Mononuclear cell (primary cell): ENCODE measurements around the gene ZNRF3. TPM values are rescaled to one million over a fixed set of nuclear protein-coding genes. Genes with fewer than 3 reads are reported as not detected.

ENCODE experiments used
- H3K27me3 ChIP-seq: 2 replicates; pipeline ENCODE4 v1.6.0; 2011; ENCODE audit warnings: low read length, control low read depth; ENCODE audit not compliant: insufficient read depth
- H3K4me1 ChIP-seq: 2 replicates; pipeline ENCODE4 v1.5.1; 2011; ENCODE audit warnings: mild to moderate bottlenecking, low read length, control low read depth; ENCODE audit not compliant: insufficient read depth
- H3K4me3 ChIP-seq: 2 replicates; pipeline ENCODE4 v1.5.1; 2011; ENCODE audit warnings: mild to moderate bottlenecking, low read length, moderate library complexity
- H3K9me3 ChIP-seq: 2 replicates; pipeline ENCODE4 v1.5.1; 2011; ENCODE audit warnings: low read depth, mild to moderate bottlenecking, control low read depth, low read length
- total RNA-seq: library from RNA; depleted of rRNA; stranded (reverse); fragments of >200 nt; gene quantifications from one replicate; pipeline ENCODE4 v1.2.3, GENCODE V29; 2012

Gene ZNRF3
- total RNA-seq, 1 donor, result 0.52 TPM

GRCh38 chr22:28958611-28959010, 75.2 kb downstream of the ZNRF3 start:
- H3K4me1 ChIP-seq, result peaks cover 18% of the 10 kb centered on the region
- H3K27me3 ChIP-seq, result peaks cover 71% of the 10 kb centered on the region
- H3K4me3 ChIP-seq, result no peak overlapping the region
- no peaks in the 10 kb centered on the region for H3K9me3 ChIP-seq

GRCh38 chr22:28962042-28962554, 78.7 kb downstream of the ZNRF3 start:
- H3K4me3 ChIP-seq, result no peak overlapping the region
- H3K4me1 ChIP-seq, result no peaks in the 10 kb centered on the region
- H3K9me3 ChIP-seq, result no peaks in the 10 kb centered on the region
- H3K27me3 ChIP-seq, result peaks cover 57% of the 10 kb centered on the region

- Histone ChIP-seq H3K4me1 (no peaks in the 10 kb centered on the region), H3K4me3 (no peak overlapping the region), H3K27me3 (peaks cover 58% of the 10 kb centered on the region), H3K9me3 (no peaks in the 10 kb centered on the region)
Measured at GRCh38 chr22:28963362-28963761, 80.0 kb downstream of the ZNRF3 start.

DNA sequence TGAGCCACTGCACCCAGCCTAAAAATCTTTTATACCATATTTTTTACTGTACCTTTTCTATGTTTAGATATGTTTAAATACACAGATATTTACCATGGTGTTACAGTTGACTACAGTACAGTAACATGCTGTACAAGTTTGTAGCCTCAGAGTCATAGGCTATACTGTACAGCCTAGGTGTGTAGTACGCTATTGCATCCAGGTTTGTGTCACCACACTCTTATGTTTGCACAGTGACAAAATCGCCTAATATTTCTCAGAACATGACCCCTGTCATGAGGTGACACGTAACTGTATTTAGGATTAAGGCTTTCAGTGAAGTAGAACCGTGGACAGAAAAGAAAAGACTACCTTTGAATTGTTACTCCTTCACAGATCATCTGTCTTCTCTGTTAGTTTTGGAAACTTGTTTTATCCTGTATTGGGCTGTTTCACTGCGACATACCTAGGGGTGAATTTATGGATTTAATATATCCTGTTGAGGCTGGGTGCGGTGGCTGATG, 83.8 kb downstream of the ZNRF3 start:
- H3K4me3 ChIP-seq, result no peak overlapping the region
- no peaks in the 10 kb centered on the region for H3K9me3 ChIP-seq
- no peaks in the 10 kb centered on the region for H3K4me1 ChIP-seq
- H3K27me3 ChIP-seq, result peaks cover 22% of the 10 kb centered on the region

- no peaks in the 10 kb centered on the region for H3K9me3 ChIP-seq
- no peak overlapping the region for H3K4me3 ChIP-seq
- H3K4me1 ChIP-seq, result no peaks in the 10 kb centered on the region
- peaks cover 16% of the 10 kb centered on the region for H3K27me3 ChIP-seq
Measured at GRCh38 chr22:28967969-28968368, 84.6 kb downstream of the ZNRF3 start.

- Histone ChIP-seq H3K9me3 (no peaks in the 10 kb centered on the region), H3K4me1 (no peaks in the 10 kb centered on the region), H3K4me3 (no peak overlapping the region), H3K27me3 (peaks cover 9% of the 10 kb centered on the region)
Measured at GRCh38 chr22:28969401-28970168, 86.2 kb downstream of the ZNRF3 start.

DNA sequence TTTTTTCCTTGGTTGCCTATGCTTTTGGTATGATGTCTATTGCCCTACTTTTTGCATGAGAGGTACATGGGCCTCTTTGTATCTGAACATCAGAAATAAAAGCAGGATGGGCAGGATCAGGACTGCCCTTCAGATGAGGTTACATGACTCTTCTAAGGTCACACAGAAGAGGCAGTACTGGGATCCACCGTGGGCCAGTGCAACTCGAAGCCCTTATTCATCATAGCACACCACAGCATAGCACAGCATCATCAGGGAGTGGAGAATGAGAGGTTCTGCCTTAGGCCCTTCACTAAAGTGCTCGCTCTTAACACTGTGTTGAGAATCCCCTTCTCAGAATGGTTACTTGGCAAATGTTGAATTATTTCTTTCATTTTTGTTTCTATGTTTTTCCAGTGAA, 90.0 kb downstream of the ZNRF3 start:
- peaks cover 13% of the 10 kb centered on the region for H3K27me3 ChIP-seq
- H3K4me3 ChIP-seq, result no peak overlapping the region
- H3K9me3 ChIP-seq, result no peaks in the 10 kb centered on the region
- no peaks in the 10 kb centered on the region for H3K4me1 ChIP-seq

DNA sequence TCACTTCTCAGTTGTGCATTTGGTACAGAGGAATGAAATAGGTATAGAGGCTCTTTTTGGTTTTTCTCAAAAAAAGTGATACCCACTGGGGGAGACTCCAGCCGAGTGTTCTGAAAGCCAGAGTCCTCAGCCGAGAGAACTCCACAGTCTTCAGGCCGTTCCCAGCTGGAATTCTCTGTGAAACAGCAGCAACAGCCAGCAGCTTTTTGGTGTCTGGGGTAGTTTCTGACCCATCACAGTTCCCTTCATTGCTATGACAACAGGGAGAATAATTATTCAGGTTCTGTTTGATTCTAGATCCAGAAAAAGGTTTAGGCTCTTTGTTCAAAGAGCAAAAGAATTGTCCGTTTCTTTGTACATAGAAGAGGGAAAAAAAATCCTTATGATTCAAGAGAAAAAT, 93.7 kb downstream of the ZNRF3 start:
- H3K4me3 ChIP-seq, result no peak overlapping the region

GRCh38 chr22:28977481-28977971, 94.2 kb downstream of the ZNRF3 start:
- Histone ChIP-seq H3K27me3 (peaks cover 23% of the 10 kb centered on the region), H3K4me1 (no peaks in the 10 kb centered on the region), H3K9me3 (no peaks in the 10 kb centered on the region), H3K4me3 (no peak overlapping the region)

More for the DNA sequence above, 93.7 kb downstream of the ZNRF3 start:
- Histone ChIP-seq H3K27me3 (peaks cover 23% of the 10 kb centered on the region), H3K9me3 (no peaks in the 10 kb centered on the region), H3K4me1 (no peaks in the 10 kb centered on the region)

- no peaks in the 10 kb centered on the region for H3K9me3 ChIP-seq
- H3K4me1 ChIP-seq, result no peaks in the 10 kb centered on the region
- peaks cover 23% of the 10 kb centered on the region for H3K27me3 ChIP-seq
- H3K4me3 ChIP-seq, result no peak overlapping the region
Measured at GRCh38 chr22:28978158-28978557, 94.8 kb downstream of the ZNRF3 start.

DNA sequence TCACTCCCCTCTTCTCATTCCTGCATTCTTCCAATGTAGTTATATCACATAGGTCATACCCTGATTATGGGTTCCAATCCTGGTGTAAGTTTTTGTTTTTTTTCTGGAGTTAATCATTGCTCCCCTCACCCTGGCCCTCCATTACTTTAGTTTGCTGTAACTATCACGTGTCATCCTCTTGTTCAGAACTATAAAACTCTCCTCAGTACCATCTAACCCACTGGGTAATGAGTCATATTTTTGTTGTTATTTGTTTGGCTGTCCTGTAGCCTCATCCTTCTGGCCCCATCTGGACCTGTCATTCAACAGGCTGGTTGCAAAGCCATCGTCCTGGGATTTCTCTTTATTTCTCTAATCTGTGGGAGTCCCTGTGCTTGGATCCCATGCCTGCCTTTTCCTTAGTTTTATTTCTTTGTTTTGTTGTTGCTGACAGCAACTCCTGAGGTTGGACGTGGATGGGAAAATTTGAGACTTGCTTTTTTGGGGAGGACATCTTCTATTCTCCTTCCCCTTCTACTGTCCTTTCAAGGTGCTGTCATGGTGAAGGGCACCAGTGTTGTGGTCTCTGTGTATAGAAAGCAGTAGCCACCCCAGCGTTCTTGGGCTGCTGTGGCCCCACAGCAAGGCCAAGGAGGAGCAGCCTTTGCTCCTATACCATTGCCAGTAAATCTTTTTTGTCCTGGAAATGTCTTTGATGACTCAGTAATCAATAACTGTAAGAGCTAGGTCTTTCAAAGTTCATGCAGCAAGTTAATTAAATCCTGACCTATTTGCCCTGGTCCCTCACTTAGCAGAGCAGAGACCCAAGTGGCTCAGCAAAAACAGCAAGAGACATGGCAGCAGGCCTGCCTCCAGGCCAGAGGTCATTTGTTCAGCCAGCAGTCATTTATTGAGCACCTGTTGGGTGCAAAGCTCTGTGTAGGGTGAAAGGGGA, 95.8 kb downstream of the ZNRF3 start:
- Histone ChIP-seq H3K27me3 (peaks cover 23% of the 10 kb centered on the region), H3K4me3 (no peak overlapping the region)

DNA sequence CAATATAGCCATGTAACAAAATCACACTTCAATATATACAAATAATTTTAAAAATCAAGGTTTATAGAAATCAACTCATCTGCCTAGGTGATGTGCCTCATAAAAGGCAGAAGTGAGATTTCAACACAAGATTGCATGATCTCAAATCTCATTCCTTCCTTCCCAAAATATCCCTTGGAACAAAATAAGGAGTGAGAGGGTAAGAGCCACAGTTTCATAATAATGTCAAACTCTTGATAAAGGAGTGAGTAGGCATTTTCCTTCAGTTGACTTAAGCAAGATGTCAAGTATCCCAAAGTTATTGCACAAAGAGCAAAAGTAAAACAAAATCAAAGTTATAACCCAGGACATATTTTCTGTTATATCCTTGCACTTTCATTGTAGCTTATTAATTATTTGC, 97.0 kb downstream of the ZNRF3 start:
- no peak overlapping the region for H3K4me3 ChIP-seq

More for the DNA sequence above, 95.8 kb downstream of the ZNRF3 start:
- Histone ChIP-seq H3K9me3 (no peaks in the 10 kb centered on the region), H3K4me1 (no peaks in the 10 kb centered on the region)

GRCh38 chr22:28981818-28982499, 98.6 kb downstream of the ZNRF3 start:
- Histone ChIP-seq H3K9me3 (no peaks in the 10 kb centered on the region), H3K4me1 (no peaks in the 10 kb centered on the region), H3K4me3 (no peak overlapping the region), H3K27me3 (peaks cover 20% of the 10 kb centered on the region)

More for the DNA sequence above, 97.0 kb downstream of the ZNRF3 start:
- Histone ChIP-seq H3K4me1 (no peaks in the 10 kb centered on the region), H3K27me3 (peaks cover 23% of the 10 kb centered on the region), H3K9me3 (no peaks in the 10 kb centered on the region)

GRCh38 chr22:28983190-28983589, 99.8 kb downstream of the ZNRF3 start:
- H3K4me1 ChIP-seq, result no peaks in the 10 kb centered on the region
- H3K4me3 ChIP-seq, result no peak overlapping the region
- peaks cover 12% of the 10 kb centered on the region for H3K27me3 ChIP-seq
- H3K9me3 ChIP-seq, result no peaks in the 10 kb centered on the region
